HepG2 (cell line): ENCODE results near the gene LGALS7B. TPM values are rescaled to one million over a fixed set of nuclear protein-coding genes. Genes with fewer than 3 reads are reported as not detected.
A peak's percentile ranks its signal among the peaks of the same experiment; 100 is the strongest.

Experiments used
- ATF5 ChIP-seq: sonication (generic); formaldehyde crosslinking; IDR thresholded peaks from 2 replicates; pipeline ENCODE4 v1.4.0; 2020; ENCODE audit warnings: mild to moderate bottlenecking, low read depth, missing genetic modification reagents
- ATF7 ChIP-seq, 2 experiments: fragments of 450-650 bp in 1 of 2; sonication (generic) in 1 of 2; formaldehyde crosslinking in 1 of 2; IDR thresholded peaks; 2 replicates each; pipeline versions ENCODE4 v1.4.0 to v1.6.1; 2016 to 2020; ENCODE audit warnings: antibody characterized with exemption in 1 of 2, mild to moderate bottlenecking in 1 of 2, missing genetic modification reagents in 1 of 2
- FOSL2 ChIP-seq: sonication (generic); formaldehyde crosslinking; IDR thresholded peaks from 2 replicates; pipeline ENCODE4 v1.4.0; 2020; ENCODE audit warnings: missing genetic modification reagents
- HBP1 ChIP-seq: IDR thresholded peaks from 2 replicates; pipeline ENCODE4 v1.6.1; 2016; ENCODE audit warnings: low read depth, control low read depth
- MED1 ChIP-seq: sonication (generic); formaldehyde crosslinking; IDR thresholded peaks from 2 replicates; pipeline ENCODE4 v1.4.0; 2020; ENCODE audit warnings: missing genetic modification reagents
- SIN3B ChIP-seq: fragments of 150-350 bp; IDR thresholded peaks from 2 replicates; pipeline ENCODE4 v1.6.1; 2014; ENCODE audit warnings: low read length
- U2AF1 ChIP-seq: fragments of 200-400 bp; formaldehyde crosslinking; optimal IDR thresholded peaks from 2 replicates; pipeline ENCODE3; 2017; ENCODE audit warnings: mild to moderate bottlenecking, low read depth, low read length
- ZBTB49 ChIP-seq: sonication (generic); formaldehyde crosslinking; IDR thresholded peaks from 2 replicates; pipeline ENCODE4 v1.4.0; 2020; ENCODE audit warnings: missing genetic modification reagents, borderline replicate concordance
- polyA plus RNA-seq, 8 experiments: library from polyadenylated mRNA; depleted of rRNA in 3 of 8; stranded (reverse) in 7 of 8; unstranded in 1 of 8; fragments of >200 nt; fragmentation: Illumina TruSeq in 4 of 8; extraction: Trizol in 4 of 8; gene quantifications; 2 replicates each; pipeline versions ENCODE4 v1.2.1 to v1.2.3, GENCODE V29; 2011 to 2016; ENCODE audit warnings: low read depth in 4 of 8, missing spikeins in 1 of 8, mixed read lengths in 1 of 8; ENCODE audit not compliant: insufficient read depth in 1 of 8
- total RNA-seq, 5 experiments: library from RNA; depleted of rRNA; stranded (reverse); fragments of >200 nt; fragmentation: Illumina TruSeq; extraction: Trizol; gene quantifications; 2 replicates each; pipeline ENCODE4 v1.2.3, GENCODE V29; 2016; ENCODE audit warnings: low read depth in 1 of 5
- TF ChIP-seq, protein P1 (sequence below): sonication (generic); formaldehyde crosslinking; IDR thresholded peaks from 2 replicates; pipeline ENCODE4 v1.4.0; 2020; ENCODE audit warnings: mild to moderate bottlenecking, missing genetic modification reagents
- TF ChIP-seq, protein P2 (sequence below): sonication (generic); formaldehyde crosslinking; IDR thresholded peaks from 2 replicates; pipeline ENCODE4 v1.5.0; 2020; ENCODE audit warnings: mild to moderate bottlenecking, missing genetic modification reagents, moderate library complexity
- TF ChIP-seq, protein P3 (sequence below): sonication (generic); formaldehyde crosslinking; IDR thresholded peaks from 2 replicates; pipeline ENCODE4 v1.4.0; 2020; ENCODE audit warnings: missing genetic modification reagents

LGALS7B gene
- total and polyA plus RNA-seq, 2 of the 13 experiments (the other 11 are each of a cell fraction or from before 2014, with no cell fraction given), result 1.7 to 2.1 TPM

DNA sequence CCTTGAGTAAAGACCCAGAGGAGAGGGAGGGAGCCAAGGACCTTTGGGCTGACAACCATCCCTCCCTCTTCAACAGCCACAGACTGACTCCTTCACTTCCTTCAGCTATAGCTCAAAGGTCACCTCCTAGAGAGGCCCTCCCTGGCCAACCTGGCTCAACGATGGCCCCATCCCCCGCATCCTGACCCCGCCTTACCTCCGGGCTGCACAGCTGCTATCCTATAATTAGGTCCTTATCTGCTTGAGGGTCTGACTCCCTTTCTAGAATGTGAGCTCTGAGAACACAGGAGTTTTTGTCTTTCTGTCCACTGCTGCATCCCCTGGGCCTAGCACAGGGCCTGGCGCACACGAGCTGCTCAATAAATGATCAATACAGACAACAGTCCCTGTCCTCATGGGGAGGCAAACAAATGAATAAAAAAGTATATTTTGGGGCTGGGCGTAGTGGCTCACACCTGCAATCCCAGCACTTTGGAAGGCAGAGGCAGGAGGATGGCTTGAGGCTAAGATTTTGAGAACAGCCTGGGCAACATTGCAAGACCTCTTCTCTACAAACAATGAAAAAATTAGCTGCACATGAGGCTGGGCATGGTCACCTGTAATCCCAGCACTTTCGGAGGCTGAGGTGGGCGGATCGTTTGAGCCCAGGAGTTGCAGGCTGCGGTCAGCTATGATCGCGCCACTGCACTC is 30.4 kb downstream of the LGALS7B start (continued):
- TF ChIP-seq, protein P1, sequence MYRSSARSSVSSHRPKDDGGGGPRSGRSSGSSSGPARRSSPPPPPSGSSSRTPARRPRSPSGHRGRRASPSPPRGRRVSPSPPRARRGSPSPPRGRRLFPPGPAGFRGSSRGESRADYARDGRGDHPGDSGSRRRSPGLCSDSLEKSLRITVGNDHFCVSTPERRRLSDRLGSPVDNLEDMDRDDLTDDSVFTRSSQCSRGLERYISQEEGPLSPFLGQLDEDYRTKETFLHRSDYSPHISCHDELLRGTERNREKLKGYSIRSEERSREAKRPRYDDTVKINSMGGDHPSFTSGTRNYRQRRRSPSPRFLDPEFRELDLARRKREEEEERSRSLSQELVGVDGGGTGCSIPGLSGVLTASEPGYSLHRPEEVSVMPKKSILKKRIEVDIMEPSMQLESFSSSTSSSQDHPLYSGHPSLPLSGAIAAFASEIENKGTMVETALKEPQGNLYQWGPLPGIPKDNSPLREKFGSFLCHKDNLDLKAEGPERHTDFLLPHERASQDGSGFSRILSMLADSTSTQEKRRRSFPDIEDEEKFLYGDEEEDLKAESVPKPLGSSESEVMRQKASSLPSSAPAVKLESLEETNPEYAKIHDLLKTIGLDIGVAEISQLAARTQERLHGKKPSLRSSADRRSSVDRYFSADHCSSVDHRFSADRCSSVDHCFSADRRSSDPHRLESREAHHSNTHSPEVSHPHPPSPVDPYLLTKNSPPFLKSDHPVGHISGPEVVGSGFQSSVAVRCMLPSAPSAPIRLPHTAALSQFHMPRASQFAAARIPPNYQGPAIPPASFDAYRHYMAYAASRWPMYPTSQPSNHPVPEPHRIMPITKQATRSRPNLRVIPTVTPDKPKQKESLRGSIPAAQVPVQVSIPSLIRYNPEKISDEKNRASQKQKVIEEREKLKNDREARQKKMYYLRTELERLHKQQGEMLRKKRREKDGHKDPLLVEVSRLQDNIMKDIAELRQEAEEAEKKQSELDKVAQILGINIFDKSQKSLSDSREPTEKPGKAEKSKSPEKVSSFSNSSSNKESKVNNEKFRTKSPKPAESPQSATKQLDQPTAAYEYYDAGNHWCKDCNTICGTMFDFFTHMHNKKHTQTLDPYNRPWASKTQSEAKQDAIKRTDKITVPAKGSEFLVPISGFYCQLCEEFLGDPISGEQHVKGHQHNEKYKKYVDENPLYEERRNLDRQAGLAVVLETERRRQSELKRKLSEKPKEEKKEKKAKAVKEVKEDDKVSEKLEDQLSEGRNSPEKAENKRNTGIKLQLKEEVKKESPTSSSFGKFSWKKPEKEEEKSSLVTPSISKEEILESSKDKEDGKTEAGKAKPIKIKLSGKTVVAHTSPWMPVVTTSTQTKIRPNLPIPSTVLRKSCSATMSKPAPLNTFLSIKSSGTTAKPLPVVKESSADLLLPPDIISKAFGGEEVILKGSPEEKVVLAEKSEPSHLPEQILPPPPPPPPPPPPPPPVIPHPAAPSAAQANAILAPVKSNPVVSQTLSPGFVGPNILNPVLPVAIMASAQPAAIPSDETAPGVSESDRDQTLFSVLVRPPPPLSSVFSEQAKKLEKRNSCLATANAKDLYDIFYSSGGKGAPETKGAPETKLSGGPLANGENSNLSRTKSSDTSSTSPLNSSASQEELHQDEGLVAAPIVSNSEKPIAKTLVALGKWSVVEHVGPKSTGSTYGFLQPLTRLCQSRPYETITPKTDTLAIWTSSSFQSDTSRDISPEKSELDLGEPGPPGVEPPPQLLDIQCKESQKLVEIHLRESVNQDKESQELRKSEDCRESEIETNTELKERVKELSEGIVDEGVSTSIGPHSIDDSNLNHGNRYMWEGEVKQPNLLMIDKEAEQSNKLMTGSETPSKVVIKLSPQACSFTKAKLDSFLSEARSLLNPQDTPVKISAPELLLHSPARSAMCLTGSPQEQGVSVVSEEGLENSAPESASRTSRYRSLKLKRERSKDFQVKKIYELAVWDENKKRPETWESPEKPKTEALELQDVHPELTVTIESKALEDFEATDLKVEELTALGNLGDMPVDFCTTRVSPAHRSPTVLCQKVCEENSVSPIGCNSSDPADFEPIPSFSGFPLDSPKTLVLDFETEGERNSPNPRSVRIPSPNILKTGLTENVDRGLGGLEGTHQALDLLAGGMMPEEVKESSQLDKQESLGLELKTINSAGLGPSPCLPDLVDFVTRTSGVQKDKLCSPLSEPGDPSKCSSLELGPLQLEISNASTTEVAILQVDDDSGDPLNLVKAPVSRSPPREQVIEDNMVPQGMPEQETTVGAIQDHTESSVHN, result no peak
- no peak for TF ChIP-seq U2AF1
- no peak for TF ChIP-seq ZBTB49 (CRISPR knock-in tag)
- TF ChIP-seq, protein P2, sequence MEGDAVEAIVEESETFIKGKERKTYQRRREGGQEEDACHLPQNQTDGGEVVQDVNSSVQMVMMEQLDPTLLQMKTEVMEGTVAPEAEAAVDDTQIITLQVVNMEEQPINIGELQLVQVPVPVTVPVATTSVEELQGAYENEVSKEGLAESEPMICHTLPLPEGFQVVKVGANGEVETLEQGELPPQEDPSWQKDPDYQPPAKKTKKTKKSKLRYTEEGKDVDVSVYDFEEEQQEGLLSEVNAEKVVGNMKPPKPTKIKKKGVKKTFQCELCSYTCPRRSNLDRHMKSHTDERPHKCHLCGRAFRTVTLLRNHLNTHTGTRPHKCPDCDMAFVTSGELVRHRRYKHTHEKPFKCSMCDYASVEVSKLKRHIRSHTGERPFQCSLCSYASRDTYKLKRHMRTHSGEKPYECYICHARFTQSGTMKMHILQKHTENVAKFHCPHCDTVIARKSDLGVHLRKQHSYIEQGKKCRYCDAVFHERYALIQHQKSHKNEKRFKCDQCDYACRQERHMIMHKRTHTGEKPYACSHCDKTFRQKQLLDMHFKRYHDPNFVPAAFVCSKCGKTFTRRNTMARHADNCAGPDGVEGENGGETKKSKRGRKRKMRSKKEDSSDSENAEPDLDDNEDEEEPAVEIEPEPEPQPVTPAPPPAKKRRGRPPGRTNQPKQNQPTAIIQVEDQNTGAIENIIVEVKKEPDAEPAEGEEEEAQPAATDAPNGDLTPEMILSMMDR, result no peak
- TF ChIP-seq HBP1 (CRISPR knock-in tag), result no peak
- no peak for TF ChIP-seq ATF5
- TF ChIP-seq FOSL2 (CRISPR knock-in tag), result 0 out of 2 replicates have a peak, but pooled peaks have one; percentile 7
- TF ChIP-seq, protein P3, sequence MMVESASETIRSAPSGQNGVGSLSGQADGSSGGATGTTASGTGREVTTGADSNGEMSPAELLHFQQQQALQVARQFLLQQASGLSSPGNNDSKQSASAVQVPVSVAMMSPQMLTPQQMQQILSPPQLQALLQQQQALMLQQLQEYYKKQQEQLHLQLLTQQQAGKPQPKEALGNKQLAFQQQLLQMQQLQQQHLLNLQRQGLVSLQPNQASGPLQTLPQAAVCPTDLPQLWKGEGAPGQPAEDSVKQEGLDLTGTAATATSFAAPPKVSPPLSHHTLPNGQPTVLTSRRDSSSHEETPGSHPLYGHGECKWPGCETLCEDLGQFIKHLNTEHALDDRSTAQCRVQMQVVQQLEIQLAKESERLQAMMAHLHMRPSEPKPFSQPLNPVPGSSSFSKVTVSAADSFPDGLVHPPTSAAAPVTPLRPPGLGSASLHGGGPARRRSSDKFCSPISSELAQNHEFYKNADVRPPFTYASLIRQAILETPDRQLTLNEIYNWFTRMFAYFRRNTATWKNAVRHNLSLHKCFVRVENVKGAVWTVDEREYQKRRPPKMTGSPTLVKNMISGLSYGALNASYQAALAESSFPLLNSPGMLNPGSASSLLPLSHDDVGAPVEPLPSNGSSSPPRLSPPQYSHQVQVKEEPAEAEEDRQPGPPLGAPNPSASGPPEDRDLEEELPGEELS (CRISPR knock-in tag), result 0 out of 2 replicates have a peak, but pooled peaks have one; percentile 43
- TF ChIP-seq ATF7 (IDR thresholded peaks at IDR 0.05), result no peak
- no peak for TF ChIP-seq ATF7 (CRISPR knock-in tag; IDR thresholded peaks at IDR 0.05)
- TF ChIP-seq MED1 (CRISPR knock-in tag), result no peak
- TF ChIP-seq SIN3B, result no peak
